Common myeloid progenitor, CD34-positive (primary cell): ENCODE data around the gene ATAD1.
A peak's percentile ranks its signal among the peaks of the same experiment; 100 is the strongest.

Source experiments
- CTCF ChIA-PET: fragments of 350-600 bp; sonication (Branson Sonifier 250); formaldehyde crosslinking; loops from one replicate; lab custom pipeline; 2021; ENCODE audit warnings: antibody characterized with exemption; lab: Charles Lee
- POLR2A ChIA-PET: fragments of 350-600 bp; sonication (Branson Sonifier 250); formaldehyde crosslinking; loops from one replicate; lab custom pipeline; 2021; ENCODE audit warnings: antibody characterized with exemption; lab: Charles Lee
- DNase-seq, 3 donors: peaks; one replicate each; pipeline versions ENCODE4 v3.0.0 to v3.0.0-alpha.2; 2013
- H3K27ac ChIP-seq, 2 experiments: 1 replicate in 1 of 2; 2 replicates in 1 of 2; pipeline ENCODE4 v1.7.0; 2013; ENCODE audit warnings: inconsistent platforms in 2 of 2, low read length in 2 of 2, mild to moderate bottlenecking in 2 of 2, low read depth in 1 of 2, moderate library complexity in 1 of 2; ENCODE audit not compliant: severe bottlenecking in 2 of 2, insufficient read depth in 1 of 2, poor library complexity in 1 of 2
- H3K27me3 ChIP-seq, 5 experiments: replicated peaks in 2 of 5; 1 replicate in 3 of 5; 2 replicates in 2 of 5; pipeline versions ENCODE4 v1.6.1 to v1.7.0; 2013; ENCODE audit warnings: low read length in 4 of 5, mild to moderate bottlenecking in 2 of 5, moderate library complexity in 2 of 5, inconsistent platforms in 1 of 5; ENCODE audit not compliant: insufficient read depth in 5 of 5, control insufficient read depth in 4 of 5
- H3K36me3 ChIP-seq, 4 experiments: 1 replicate in 2 of 4; 2 replicates in 2 of 4; pipeline versions ENCODE4 v1.6.1 to v1.7.0; 2013; ENCODE audit warnings: low read length in 3 of 4, control low read depth in 1 of 4, mild to moderate bottlenecking in 1 of 4; ENCODE audit not compliant: control insufficient read depth in 4 of 4, insufficient read depth in 4 of 4
- H3K4me1 ChIP-seq, 4 experiments: 1 replicate in 3 of 4; 2 replicates in 1 of 4; pipeline versions ENCODE4 v1.6.1 to v1.7.1; 2013; ENCODE audit warnings: low read length in 3 of 4, mild to moderate bottlenecking in 3 of 4, control low read depth in 1 of 4, inconsistent platforms in 1 of 4, moderate library complexity in 1 of 4; ENCODE audit not compliant: control insufficient read depth in 4 of 4, insufficient read depth in 4 of 4; ENCODE audit errors: control extremely low read depth in 1 of 4
- H3K4me3 ChIP-seq, 7 experiments: 1 replicate in 4 of 7; 2 replicates in 3 of 7; pipeline versions ENCODE4 v1.5.1 to v1.7.0; 2013; ENCODE audit warnings: mild to moderate bottlenecking in 7 of 7, low read length in 6 of 7, moderate library complexity in 6 of 7, inconsistent platforms in 2 of 7, low read depth in 2 of 7, control low read depth in 1 of 7; ENCODE audit not compliant: insufficient read depth in 4 of 7, control insufficient read depth in 1 of 7; ENCODE audit errors: extremely low read depth in 1 of 7
- H3K9me3 ChIP-seq, 5 experiments: 1 replicate in 4 of 5; 2 replicates in 1 of 5; pipeline versions ENCODE4 v1.6.1 to v1.7.1; 2013; ENCODE audit warnings: low read length in 4 of 5, mild to moderate bottlenecking in 2 of 5, inconsistent platforms in 1 of 5, low read depth in 1 of 5, moderate library complexity in 1 of 5; ENCODE audit not compliant: control insufficient read depth in 4 of 5, insufficient read depth in 2 of 5; ENCODE audit errors: control extremely low read depth in 1 of 5
- WGBS: methylation state at CpG from one replicate; pipeline ENCODE4 v1.1.5; 2013; ENCODE audit not compliant: insufficient coverage; 5-methylcytosine and 5-hydroxymethylcytosine counted together

Gene ATAD1

GRCh38 chr10:87842776-87843497 lies 24.9 kb upstream of the ATAD1 start:
- no peak overlapping the region for H3K27ac ChIP-seq
- no peaks in the 10 kb centered on the region for H3K27me3 ChIP-seq
- H3K4me3 ChIP-seq = no peak overlapping the region
- ChIA-PET POLR2A (no interaction called here), CTCF (interaction anchor here (1.0 to 1.4 kb wide), 2 partner anchors 9 to 10 kb away, joined by 3 read pairs; no protein-coding TSS in a partner anchor)
- no peaks in the 10 kb centered on the region for H3K9me3 ChIP-seq
- H3K36me3 ChIP-seq = no peaks in the 10 kb centered on the region
- no peak for DNase-seq
- H3K4me1 ChIP-seq = peaks cover 0 to 15% (median 0%) of the 10 kb centered on the region in 4 experiments

- ChIA-PET CTCF (interaction anchor here (1.0 to 1.5 kb wide), 3 partner anchors 8 to 10 kb away, joined by 3 read pairs; no protein-coding TSS in a partner anchor), POLR2A (no interaction called here)
- H3K36me3 ChIP-seq = no peaks in the 10 kb centered on the region
- no peak for DNase-seq
- H3K4me1 ChIP-seq = peaks cover 0 to 21% (median 1%) of the 10 kb centered on the region in 4 experiments
- H3K27ac ChIP-seq = no peak overlapping the region
- no peak overlapping the region for H3K4me3 ChIP-seq
- H3K9me3 ChIP-seq = no peaks in the 10 kb centered on the region
- WGBS = 100% methylated on average over 1 of the region's 1 CpG
- no peaks in the 10 kb centered on the region for H3K27me3 ChIP-seq
These were observed 24.2 kb upstream of the ATAD1 start for GRCh38 chr10:87842220-87842641.

- CTCF ChIA-PET = interaction anchor here (0.7 to 1.5 kb wide), 4 partner anchors 9 to 716 kb away, joined by 3 read pairs; no protein-coding TSS in a partner anchor
- no CpG with 5 or more reads among the region's 3 CpGs for WGBS
These were observed 23.2 kb upstream of the ATAD1 start for GRCh38 chr10:87841186-87841585.

GRCh38 chr10:87838650-87839049 lies 20.6 kb upstream of the ATAD1 start:
- ChIA-PET CTCF (interaction anchor here (0.8 to 1.7 kb wide), 5 partner anchors 11 to 480 kb away, joined by 3 to 6 read pairs (median 5); no protein-coding TSS in a partner anchor), POLR2A (no interaction called here)
- no CpG with 5 or more reads among the region's 2 CpGs for WGBS
- H3K27me3 ChIP-seq = no peaks in the 10 kb centered on the region
- peaks cover 0 to 10% (median 1%) of the 10 kb centered on the region in 4 experiments for H3K4me1 ChIP-seq
- H3K4me3 ChIP-seq = no peak overlapping the region
- no peaks in the 10 kb centered on the region for H3K36me3 ChIP-seq
- no peaks in the 10 kb centered on the region for H3K9me3 ChIP-seq
- no peak for DNase-seq
- no peak overlapping the region for H3K27ac ChIP-seq

More at GRCh38 chr10:87841186-87841585, 23.2 kb upstream of the ATAD1 start:
- H3K4me3 ChIP-seq = no peak overlapping the region
- peaks cover 0 to 21% (median 1%) of the 10 kb centered on the region in 4 experiments for H3K4me1 ChIP-seq
- no peak for DNase-seq
- no peaks in the 10 kb centered on the region for H3K36me3 ChIP-seq
- no peaks in the 10 kb centered on the region for H3K9me3 ChIP-seq
- no peaks in the 10 kb centered on the region for H3K27me3 ChIP-seq
- POLR2A ChIA-PET = no interaction called here
- no peak overlapping the region for H3K27ac ChIP-seq

GRCh38 chr10:87837445-87837844 lies 19.4 kb upstream of the ATAD1 start:
- DNase-seq = peak in 2 of 3 donors; percentile 47 to 58
- ChIA-PET CTCF (no interaction called here), POLR2A (no interaction called here)
- Histone ChIP-seq H3K27me3 (no peaks in the 10 kb centered on the region), H3K27ac (no peak overlapping the region), H3K9me3 (no peaks in the 10 kb centered on the region), H3K4me3 (no peak overlapping the region), H3K36me3 (no peaks in the 10 kb centered on the region), H3K4me1 (peaks cover 0 to 7% (median 1%) of the 10 kb centered on the region in 4 experiments)

- Histone ChIP-seq H3K36me3 (no peaks in the 10 kb centered on the region), H3K4me1 (peaks cover 0 to 7% (median 1%) of the 10 kb centered on the region in 4 experiments), H3K27ac (no peak overlapping the region), H3K9me3 (no peaks in the 10 kb centered on the region), H3K27me3 (no peaks in the 10 kb centered on the region), H3K4me3 (no peak overlapping the region)
- ChIA-PET POLR2A (no interaction called here), CTCF (no interaction called here)
- WGBS = 100% methylated on average over 2 of the region's 4 CpGs
- DNase-seq = no peak
These were observed 18.1 kb upstream of the ATAD1 start for GRCh38 chr10:87836098-87836497.

GRCh38 chr10:87829986-87830729 lies 12.1 kb upstream of the ATAD1 start:
- Histone ChIP-seq H3K4me3 (no peak overlapping the region), H3K27me3 (no peaks in the 10 kb centered on the region), H3K9me3 (peaks cover 0 to 2% (median 0%) of the 10 kb centered on the region in 5 experiments), H3K4me1 (no peaks in the 10 kb centered on the region), H3K27ac (no peak overlapping the region), H3K36me3 (no peaks in the 10 kb centered on the region)
- ChIA-PET CTCF (interaction anchor here (0.7 to 1.1 kb wide), 4 partner anchors 12 to 869 kb away, joined by 3 to 4 read pairs (median 3); partner anchors contain the start of gene ATAD1), POLR2A (no interaction called here)
- DNase-seq = peak in 1 of 3 donors; percentile 29
